Erythroblast (primary cell): ENCODE data around the gene FSTL4.
A peak's percentile ranks its signal among the peaks of the same experiment; 100 is the strongest.

Experiments
- GATA1 ChIP-seq: IDR thresholded peaks from 2 replicates; pipeline ENCODE4 v1.6.1; 2011; ENCODE audit warnings: low read depth, mild to moderate bottlenecking, control low read depth, low read length, moderate library complexity
- POLR2A ChIP-seq: IDR thresholded peaks from 2 replicates; pipeline ENCODE4 v1.6.1; 2011; ENCODE audit warnings: mild to moderate bottlenecking, low read length

- TF ChIP-seq POLR2A, result peak; percentile 12
- peak; percentile 78 for TF ChIP-seq GATA1
These were observed 371.8 kb downstream of the FSTL4 start for GRCh38 chr5:133240425-133241091.
